Measurements from ENCODE around the gene CCDC83.
"Not testable (repeated sequence)": the region's sequence is repeated elsewhere in the genome, so short reads cannot be mapped to it uniquely, and the experiment has no call there.

CCDC83 gene

GRCh38 chr11:85948884-85949283, 93.7 kb downstream of the CCDC83 start:
- DNase-seq: no peak
- TF ChIP-seq POLR2A (IDR thresholded peaks at IDR 0.05; ENCODE audit: low read length): no peak
- TF ChIP-seq GATA1 (IDR thresholded peaks at IDR 0.05; ENCODE audit: low read depth, low read length): no peak

GRCh38 chr11:85949798-85950197, 94.6 kb downstream of the CCDC83 start:
- TF ChIP-seq POLR2A (IDR thresholded peaks at IDR 0.05; ENCODE audit: low read length) (no peak), GATA1 (IDR thresholded peaks at IDR 0.05; ENCODE audit: low read depth, low read length) (no peak)
- DNase-seq: no peak

- TF ChIP-seq POLR2A (IDR thresholded peaks at IDR 0.05; ENCODE audit: low read length) (no peak), GATA1 (IDR thresholded peaks at IDR 0.05; ENCODE audit: low read depth, low read length) (no peak)
- peak in 1 of 2 experiments; percentile 52 for DNase-seq
These were observed 95.3 kb downstream of the CCDC83 start for GRCh38 chr11:85950317-85951048.

DNA sequence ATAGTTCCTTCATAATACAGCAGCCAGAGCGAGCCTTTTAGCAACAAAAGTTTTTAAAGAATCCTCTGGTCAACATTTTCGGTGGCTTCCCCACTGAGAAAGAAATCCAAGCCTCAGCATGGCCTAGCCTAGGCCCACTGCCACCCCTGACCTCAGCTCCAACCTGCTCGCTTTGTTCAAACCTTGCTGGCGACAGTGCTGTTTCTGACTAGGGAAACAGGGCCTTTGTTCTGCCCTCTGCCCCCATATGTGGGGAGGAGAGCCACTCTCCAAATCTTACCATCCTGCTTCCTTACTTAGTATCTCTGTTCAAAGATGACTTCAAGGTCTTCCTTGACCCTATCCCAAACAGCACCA, 95.8 kb downstream of the CCDC83 start:
- TF ChIP-seq GATA1 (IDR thresholded peaks at IDR 0.05; ENCODE audit: low read depth, low read length) (no peak), POLR2A (IDR thresholded peaks at IDR 0.05; ENCODE audit: low read length) (peak; percentile 26)

DNA sequence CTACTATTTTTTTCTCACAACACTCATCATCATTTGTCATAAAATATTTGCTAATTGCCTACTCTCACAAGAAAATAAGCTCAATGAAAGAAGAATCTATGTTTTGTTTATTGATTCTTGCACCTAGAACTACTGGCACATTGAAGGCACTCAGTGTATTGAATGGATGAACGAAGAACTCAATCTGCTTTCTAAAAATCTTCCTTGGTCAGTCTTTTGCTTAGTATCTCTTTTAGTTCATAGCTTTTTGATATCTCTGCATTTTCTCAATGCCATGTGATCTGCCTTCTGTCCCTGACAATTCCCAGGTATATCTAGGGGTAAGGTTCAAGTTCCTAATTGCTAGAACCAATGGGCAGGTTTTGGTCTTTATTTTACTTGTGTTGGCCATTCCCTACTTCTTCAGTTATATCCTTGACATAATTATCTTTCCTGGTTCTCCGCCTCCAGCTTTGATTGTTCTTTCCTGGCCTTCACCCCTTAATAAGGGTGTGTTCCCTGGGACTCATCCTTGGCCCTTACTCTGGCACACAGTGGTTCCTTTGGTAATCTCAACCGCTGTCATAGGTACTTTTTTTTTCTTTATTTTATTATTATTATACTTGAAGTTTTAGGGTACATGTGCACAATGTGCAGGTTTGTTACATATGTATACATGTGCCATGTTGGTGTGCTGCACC, 96.4 kb downstream of the CCDC83 start:
- TF ChIP-seq GATA1 (IDR thresholded peaks at IDR 0.05; ENCODE audit: low read depth, low read length) (no peak), POLR2A (IDR thresholded peaks at IDR 0.05; ENCODE audit: low read length) (peak; percentile 2)

More for the DNA sequence above, 95.8 kb downstream of the CCDC83 start:
- no peak for DNase-seq

GRCh38 chr11:85952108-85952485, 96.9 kb downstream of the CCDC83 start:
- not testable (repeated sequence) for DNase-seq

More for the DNA sequence above, 96.4 kb downstream of the CCDC83 start:
- DNase-seq: peak in 1 of 2 experiments; percentile 52

DNA sequence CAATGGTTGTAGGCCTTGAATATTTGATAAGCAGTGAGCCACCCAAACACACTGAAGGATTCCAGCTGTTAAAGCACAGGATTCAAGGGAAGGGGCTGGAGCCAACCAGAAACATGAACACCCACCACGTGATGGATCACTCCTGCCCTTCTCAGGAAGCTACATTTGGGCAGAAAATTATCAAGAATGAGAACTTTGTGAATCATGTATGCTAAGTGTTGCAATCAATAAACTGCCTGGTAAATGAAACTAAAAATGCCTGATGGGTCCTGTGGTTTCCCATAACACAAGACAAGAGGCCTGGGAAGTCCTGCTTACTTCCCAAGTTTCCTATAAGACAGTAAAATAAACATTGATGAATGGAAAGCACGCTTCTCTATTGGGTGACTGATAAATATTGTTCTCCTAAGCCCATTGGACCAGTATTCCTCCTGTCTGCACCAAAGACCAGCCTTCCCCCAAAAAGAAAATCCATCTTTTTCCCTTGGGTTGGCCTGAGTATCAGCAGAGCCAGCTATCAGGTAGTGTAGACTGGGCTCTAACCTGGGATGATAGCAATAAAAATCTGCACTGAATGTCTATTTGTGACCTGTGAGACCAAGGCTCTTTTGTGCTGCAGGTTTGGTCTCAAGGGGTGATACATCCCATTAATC, 98.4 kb downstream of the CCDC83 start:
- TF ChIP-seq GATA1 (IDR thresholded peaks at IDR 0.05; ENCODE audit: low read depth, low read length): no peak
- TF ChIP-seq POLR2A (IDR thresholded peaks at IDR 0.05; ENCODE audit: low read length): no peak
- DNase-seq: no peak

- no peak for DNase-seq
- no peak for TF ChIP-seq POLR2A (IDR thresholded peaks at IDR 0.05; ENCODE audit: low read length)
- no peak for TF ChIP-seq GATA1 (IDR thresholded peaks at IDR 0.05; ENCODE audit: low read depth, low read length)
These were observed 100.3 kb downstream of the CCDC83 start for GRCh38 chr11:85955531-85955930.

DNA sequence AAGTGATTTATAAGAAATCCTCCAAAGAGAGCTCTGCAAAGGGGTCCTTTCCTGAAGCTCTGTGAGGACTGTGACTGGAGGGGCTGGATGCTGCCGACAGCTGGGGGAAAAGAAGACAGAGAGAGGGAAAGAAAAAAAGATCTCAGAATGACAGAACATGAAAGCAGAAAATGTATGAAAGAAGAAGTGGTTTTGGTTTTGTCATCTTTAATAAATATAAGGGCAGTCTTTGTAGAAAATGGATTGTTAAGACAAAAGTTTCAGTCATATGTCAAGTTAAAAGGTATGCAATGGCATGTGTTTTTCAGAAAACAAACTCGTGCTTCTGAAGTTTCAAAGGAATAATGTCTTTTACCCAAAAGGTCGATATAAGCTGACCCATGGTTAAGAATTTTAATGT, 105.5 kb downstream of the CCDC83 start:
- TF ChIP-seq POLR2A (IDR thresholded peaks at IDR 0.05; ENCODE audit: low read length) (no peak), GATA1 (IDR thresholded peaks at IDR 0.05; ENCODE audit: low read depth, low read length) (no peak)
- DNase-seq: no peak

DNA sequence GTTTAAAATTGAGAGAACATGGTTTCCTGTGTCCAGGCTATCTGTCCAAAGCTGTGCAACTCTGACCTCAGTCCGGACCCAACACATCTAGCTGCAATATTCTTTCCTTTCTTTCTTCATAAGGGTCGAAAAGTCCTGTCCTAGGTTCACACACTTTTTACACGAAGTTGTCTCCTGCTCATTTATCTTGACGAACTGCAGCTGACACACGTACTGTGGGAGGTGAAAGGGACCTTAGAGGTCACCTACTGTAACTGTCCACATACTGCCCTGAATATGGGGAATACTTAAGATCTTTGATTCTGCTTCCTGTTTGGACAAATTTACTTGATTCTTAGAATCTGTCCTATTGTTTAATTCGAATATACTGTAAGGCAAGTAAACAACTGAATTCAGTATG, 105.9 kb downstream of the CCDC83 start:
- DNase-seq: no peak
- TF ChIP-seq POLR2A (IDR thresholded peaks at IDR 0.05; ENCODE audit: low read length) (no peak), GATA1 (IDR thresholded peaks at IDR 0.05; ENCODE audit: low read depth, low read length) (no peak)

GRCh38 chr11:85961930-85962363, 106.8 kb downstream of the CCDC83 start:
- TF ChIP-seq POLR2A (IDR thresholded peaks at IDR 0.05; ENCODE audit: low read length) (no peak), GATA1 (IDR thresholded peaks at IDR 0.05; ENCODE audit: low read depth, low read length) (no peak)
- no peak for DNase-seq

DNA sequence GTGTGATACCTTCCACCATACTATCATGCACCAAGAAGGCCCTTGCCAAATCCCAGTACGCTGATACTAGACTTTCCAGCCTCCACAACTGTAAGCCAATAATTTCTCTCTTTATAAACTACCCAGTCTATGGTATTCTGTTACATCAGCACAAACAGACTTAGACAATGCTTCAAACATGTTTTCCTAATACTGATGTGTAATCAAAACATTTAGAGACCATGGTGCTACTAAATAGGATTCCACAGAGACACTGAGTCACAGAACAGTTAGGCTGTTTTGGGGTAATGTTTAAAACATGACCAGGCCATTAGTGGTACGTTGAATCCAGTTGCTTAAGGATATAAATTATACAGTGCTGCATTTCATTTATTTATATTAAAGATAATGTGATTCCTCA, 110.0 kb downstream of the CCDC83 start:
- DNase-seq: no peak
- TF ChIP-seq GATA1 (IDR thresholded peaks at IDR 0.05; ENCODE audit: low read depth, low read length) (no peak), POLR2A (IDR thresholded peaks at IDR 0.05; ENCODE audit: low read length) (no peak)

DNA sequence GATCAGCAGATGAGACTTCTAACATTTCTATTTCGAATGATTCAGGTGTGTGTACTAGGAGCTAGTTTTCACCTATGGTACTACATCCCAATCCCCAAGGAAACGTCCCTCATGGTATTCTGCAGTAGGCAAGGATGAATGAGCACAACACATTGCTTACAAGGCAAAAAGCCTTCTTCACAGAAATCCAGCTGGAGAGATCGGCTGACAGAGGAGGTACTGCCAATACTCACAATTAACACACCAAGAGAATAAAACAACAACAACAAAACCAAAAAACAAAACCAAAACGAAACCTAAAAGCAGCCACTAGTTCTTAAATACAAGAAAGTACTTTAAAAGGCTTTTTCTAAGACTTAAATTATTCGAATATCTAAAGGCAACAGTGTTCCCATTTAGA, 112.3 kb downstream of the CCDC83 start:
- no peak for TF ChIP-seq GATA1 (IDR thresholded peaks at IDR 0.05; ENCODE audit: low read depth, low read length)
- no peak for TF ChIP-seq POLR2A (IDR thresholded peaks at IDR 0.05; ENCODE audit: low read length)
- DNase-seq: no peak

Data from erythroblast (primary cell).